Measurements from ENCODE around the gene SLC1A7. TPM values are rescaled to one million over a fixed set of nuclear protein-coding genes. Genes with fewer than 3 reads are reported as not detected.

SLC1A7 gene
- total and polyA plus RNA-seq, 2 of the 13 experiments (the other 11 are each of a cell fraction or from before 2014, with no cell fraction given): 0.04 to 2.0 TPM

DNA sequence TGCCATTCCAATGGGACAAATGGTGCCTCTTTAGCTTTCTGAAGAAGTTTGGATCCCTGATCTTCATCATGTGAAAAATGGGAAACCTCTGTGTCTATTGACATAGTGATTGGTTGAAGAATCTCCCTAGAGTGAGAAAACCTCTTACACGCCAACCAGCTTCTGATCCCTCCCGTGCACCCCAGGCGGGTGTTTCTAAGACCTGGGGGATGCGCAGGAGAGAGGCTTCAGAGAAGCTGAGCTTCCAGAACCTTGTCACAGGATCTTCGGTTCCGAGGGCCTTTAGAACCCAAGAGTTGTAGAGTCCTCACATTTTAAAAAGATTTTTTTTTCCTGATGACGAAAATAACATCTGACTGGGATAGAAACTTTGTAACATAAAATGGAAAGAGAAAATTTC lies 69.2 kb downstream of the SLC1A7 start:
- no peaks in the 10 kb centered on the region for H3K9me3 ChIP-seq (ENCODE audit: low read length)
- peaks cover 43% of the 10 kb centered on the region for H3K4me1 ChIP-seq (ENCODE audit: insufficient read depth, low read length)
- no peak overlapping the region for H3K27ac ChIP-seq (ENCODE audit: extremely low read length, insufficient read depth, low read length)
- no peak overlapping the region for H3K9ac ChIP-seq (ENCODE audit: insufficient read depth, low read depth, low read length)
- POLR2A ChIA-PET: no interaction called here
- peaks cover 2 to 53% of the 10 kb centered on the region in 2 experiments for H3K27me3 ChIP-seq (ENCODE audit: control insufficient read depth in 1 of 2, insufficient read depth in 2 of 2, low read length in 2 of 2)
- intact Hi-C loops (cut with micrococcal nuclease; ENCODE audit: unreplicated experiment): no loop called here
- no peak overlapping the region for H3K4me2 ChIP-seq (ENCODE audit: low read depth, low read length)
- no peak for FAIRE-seq
- no TSS peak for BruUV-seq (replicated peaks)
- H4K20me1 ChIP-seq (ENCODE audit: insufficient read depth, low read length): no peaks in the 10 kb centered on the region
- DNase-seq (ENCODE audit: low spot score): no peak
- no peak for ATAC-seq
- H2AFZ ChIP-seq (ENCODE audit: low read length): no peak overlapping the region
- no peak overlapping the region for H3K4me3 ChIP-seq (replicated peaks in 1 of 3; ENCODE audit: insufficient read depth in 1 of 3, low read depth in 2 of 3, low read length in 3 of 3)
- WGBS (ENCODE audit: low lambda C conversion rate): 74% methylated on average over 7 of the region's 7 CpGs
- in situ Hi-C loops (cut with HindIII; ENCODE audit: extremely low pct_ligation_motif_present, low pct_unique_long_range_greater_than_20kb): no loop called here
- H3K79me2 ChIP-seq (ENCODE audit: insufficient read depth, low read length): no peaks in the 10 kb centered on the region
- CTCF ChIA-PET (ENCODE audit: low intra/inter-chr PET ratio, low total read pairs): no interaction called here
- H3K36me3 ChIP-seq (replicated peaks in 1 of 2; ENCODE audit: control insufficient read depth in 1 of 2, insufficient read depth in 2 of 2, low read length in 2 of 2): no peaks in the 10 kb centered on the region
- TF ChIP-seq RFXAP (CRISPR knock-in tag; IDR thresholded peaks at IDR 0.05; ENCODE audit: borderline replicate concordance) (no peak), ZBED4 (CRISPR knock-in tag; IDR thresholded peaks at IDR 0.05; ENCODE audit: borderline replicate concordance) (no peak), PTBP1 (IDR thresholded peaks at IDR 0.05; ENCODE audit: low read depth, low read length, poor library complexity, severe bottlenecking) (no peak), TRIM22 (IDR thresholded peaks at IDR 0.05) (no peak), PAF1 (CRISPR knock-in tag; IDR thresholded peaks at IDR 0.05) (no peak), MAF1 (CRISPR knock-in tag; IDR thresholded peaks at IDR 0.05; ENCODE audit: borderline replicate concordance) (no peak), SIN3B (IDR thresholded peaks at IDR 0.05; ENCODE audit: low read length) (no peak), XRCC5 (optimal IDR thresholded peaks at IDR 0.05; ENCODE audit: low read length) (no peak), BRF2 (CRISPR knock-in tag; IDR thresholded peaks at IDR 0.05) (no peak), ZNF326 (CRISPR knock-in tag; IDR thresholded peaks at IDR 0.05; ENCODE audit: borderline replicate concordance) (no peak), RXRB (CRISPR knock-in tag; IDR thresholded peaks at IDR 0.05; ENCODE audit: borderline replicate concordance) (no peak), ZBTB42 (CRISPR knock-in tag; IDR thresholded peaks at IDR 0.05) (no peak), ZNF280D (CRISPR knock-in tag; IDR thresholded peaks at IDR 0.05) (no peak), ZMYM2 (CRISPR knock-in tag; IDR thresholded peaks at IDR 0.05) (no peak)
- TF ChIP-seq, protein P1, sequence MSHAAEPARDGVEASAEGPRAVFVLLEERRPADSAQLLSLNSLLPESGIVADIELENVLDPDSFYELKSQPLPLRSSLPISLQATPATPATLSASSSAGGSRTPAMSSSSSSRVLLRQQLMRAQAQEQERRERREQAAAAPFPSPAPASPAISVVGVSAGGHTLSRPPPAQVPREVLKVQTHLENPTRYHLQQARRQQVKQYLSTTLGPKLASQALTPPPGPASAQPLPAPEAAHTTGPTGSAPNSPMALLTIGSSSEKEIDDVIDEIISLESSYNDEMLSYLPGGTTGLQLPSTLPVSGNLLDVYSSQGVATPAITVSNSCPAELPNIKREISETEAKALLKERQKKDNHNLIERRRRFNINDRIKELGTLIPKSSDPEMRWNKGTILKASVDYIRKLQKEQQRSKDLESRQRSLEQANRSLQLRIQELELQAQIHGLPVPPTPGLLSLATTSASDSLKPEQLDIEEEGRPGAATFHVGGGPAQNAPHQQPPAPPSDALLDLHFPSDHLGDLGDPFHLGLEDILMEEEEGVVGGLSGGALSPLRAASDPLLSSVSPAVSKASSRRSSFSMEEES (CRISPR knock-in tag; IDR thresholded peaks at IDR 0.05): no peak

Measured in HepG2 (cell line).